ENCODE measurements around the gene TNS3. TPM values are rescaled to one million over a fixed set of nuclear protein-coding genes. Genes with fewer than 3 reads are reported as not detected.

TNS3 gene
- total and polyA plus RNA-seq, 2 of the 13 experiments (the other 11 are each of a cell fraction or from before 2014, with no cell fraction given) = 52.9 to 55.7 TPM

GRCh38 chr7:47369736-47370135 lies 212.2 kb downstream of the TNS3 start:
- WGBS (ENCODE audit: low lambda C conversion rate) = 98% methylated on average over 3 of the region's 3 CpGs
- no peak overlapping the region for H2AFZ ChIP-seq (ENCODE audit: low read length)
- no peak overlapping the region for H3K9ac ChIP-seq (ENCODE audit: insufficient read depth, low read depth, low read length)
- H3K27ac ChIP-seq (ENCODE audit: extremely low read length, insufficient read depth, low read length) = no peak overlapping the region
- no peaks in the 10 kb centered on the region for H3K27me3 ChIP-seq (ENCODE audit: control insufficient read depth in 1 of 2, insufficient read depth in 2 of 2, low read length in 2 of 2)
- no peak overlapping the region for H3K4me2 ChIP-seq (ENCODE audit: low read depth, low read length)
- no peak for FAIRE-seq
- CTCF ChIA-PET (ENCODE audit: low intra/inter-chr PET ratio, low total read pairs) = no interaction called here
- peaks cover 35 to 70% of the 10 kb centered on the region in 2 experiments for H3K36me3 ChIP-seq (replicated peaks in 1 of 2; ENCODE audit: control insufficient read depth in 1 of 2, insufficient read depth in 2 of 2, low read length in 2 of 2)
- peaks cover 4% of the 10 kb centered on the region for H3K79me2 ChIP-seq (ENCODE audit: insufficient read depth, low read length)
- H3K9me3 ChIP-seq (ENCODE audit: low read length) = no peaks in the 10 kb centered on the region
- no peak overlapping the region for H3K4me3 ChIP-seq (replicated peaks in 1 of 3; ENCODE audit: insufficient read depth in 1 of 3, low read depth in 2 of 3, low read length in 3 of 3)
- peaks cover 60% of the 10 kb centered on the region for H4K20me1 ChIP-seq (ENCODE audit: insufficient read depth, low read length)
- intact Hi-C loops (cut with micrococcal nuclease; ENCODE audit: unreplicated experiment) (no loop called here), in situ Hi-C loops (cut with HindIII; ENCODE audit: extremely low pct_ligation_motif_present, low pct_unique_long_range_greater_than_20kb) (no loop called here)
- no peak for DNase-seq (ENCODE audit: low spot score)
- no peak for TF ChIP-seq THAP11 (CRISPR knock-in tag; IDR thresholded peaks at IDR 0.05)
- no peak for TF ChIP-seq IRF2 (CRISPR knock-in tag; IDR thresholded peaks at IDR 0.05)
- no peak for TF ChIP-seq ZNF503 (CRISPR knock-in tag; IDR thresholded peaks at IDR 0.05)
- no peak for TF ChIP-seq ARHGAP35 (CRISPR knock-in tag; IDR thresholded peaks at IDR 0.05; ENCODE audit: borderline replicate concordance)
- TF ChIP-seq SATB2 (CRISPR knock-in tag; IDR thresholded peaks at IDR 0.05) = no peak
- H3K4me1 ChIP-seq (ENCODE audit: insufficient read depth, low read length) = no peaks in the 10 kb centered on the region
- no peak for ATAC-seq
- no TSS peak for BruUV-seq (replicated peaks)
- POLR2A ChIA-PET = no interaction called here

- POLR2A ChIA-PET = no interaction called here
- BruUV-seq (replicated peaks) = no TSS peak
- CTCF ChIA-PET (ENCODE audit: low intra/inter-chr PET ratio, low total read pairs) = no interaction called here
- no peaks in the 10 kb centered on the region for H3K4me1 ChIP-seq (ENCODE audit: insufficient read depth, low read length)
- no peak overlapping the region for H3K27ac ChIP-seq (ENCODE audit: extremely low read length, insufficient read depth, low read length)
- intact Hi-C loops (cut with micrococcal nuclease; ENCODE audit: unreplicated experiment) = no loop called here
- peak; percentile 51 for TF ChIP-seq AGO2 (optimal IDR thresholded peaks at IDR 0.05; ENCODE audit: low read depth, low read length)
- peak; percentile 78 for TF ChIP-seq ZNF263 (CRISPR knock-in tag; IDR thresholded peaks at IDR 0.05)
- no peak for TF ChIP-seq ISX (CRISPR knock-in tag; conservative IDR thresholded peaks at IDR 0.05)
- no peak for TF ChIP-seq ARID4A (CRISPR knock-in tag; IDR thresholded peaks at IDR 0.05; ENCODE audit: borderline replicate concordance)
- H4K20me1 ChIP-seq (ENCODE audit: insufficient read depth, low read length) = peaks cover 59% of the 10 kb centered on the region
- peaks cover 44 to 73% of the 10 kb centered on the region in 2 experiments for H3K36me3 ChIP-seq (replicated peaks in 1 of 2; ENCODE audit: control insufficient read depth in 1 of 2, insufficient read depth in 2 of 2, low read length in 2 of 2)
- H3K9ac ChIP-seq (ENCODE audit: insufficient read depth, low read depth, low read length) = no peak overlapping the region
- no peaks in the 10 kb centered on the region for H3K27me3 ChIP-seq (ENCODE audit: control insufficient read depth in 1 of 2, insufficient read depth in 2 of 2, low read length in 2 of 2)
- WGBS (ENCODE audit: low lambda C conversion rate) = 100% methylated on average over 9 of the region's 18 CpGs
- no peaks in the 10 kb centered on the region for H3K9me3 ChIP-seq (ENCODE audit: low read length)
- H3K4me3 ChIP-seq (replicated peaks in 1 of 3; ENCODE audit: insufficient read depth in 1 of 3, low read depth in 2 of 3, low read length in 3 of 3) = no peak overlapping the region
- H3K79me2 ChIP-seq (ENCODE audit: insufficient read depth, low read length) = peaks cover 11% of the 10 kb centered on the region
- no peak overlapping the region for H3K4me2 ChIP-seq (ENCODE audit: low read depth, low read length)
- ATAC-seq (no peak), DNase-seq (ENCODE audit: low spot score) (no peak), FAIRE-seq (no peak)
- in situ Hi-C loops (cut with HindIII; ENCODE audit: extremely low pct_ligation_motif_present, low pct_unique_long_range_greater_than_20kb) = no loop called here
- H2AFZ ChIP-seq (ENCODE audit: low read length) = no peak overlapping the region
These were observed 213.6 kb downstream of the TNS3 start for GRCh38 chr7:47368190-47368812.

Data from HepG2 (cell line).